ENCODE data around the gene ARID5A.

GRCh38 chr2:96506907-96507240 lies 29.7 kb upstream of the ARID5A start:
- no peak for TF ChIP-seq CTCF (IDR thresholded peaks at IDR 0.05)
- no peak for TF ChIP-seq EZH2 (IDR thresholded peaks at IDR 0.05; ENCODE audit: borderline replicate concordance, insufficient read depth, low read depth, low read length, poor library complexity, severe bottlenecking)

Measured in B cell (primary cell).